Measurements from ENCODE around the gene QSOX1.

DNA sequence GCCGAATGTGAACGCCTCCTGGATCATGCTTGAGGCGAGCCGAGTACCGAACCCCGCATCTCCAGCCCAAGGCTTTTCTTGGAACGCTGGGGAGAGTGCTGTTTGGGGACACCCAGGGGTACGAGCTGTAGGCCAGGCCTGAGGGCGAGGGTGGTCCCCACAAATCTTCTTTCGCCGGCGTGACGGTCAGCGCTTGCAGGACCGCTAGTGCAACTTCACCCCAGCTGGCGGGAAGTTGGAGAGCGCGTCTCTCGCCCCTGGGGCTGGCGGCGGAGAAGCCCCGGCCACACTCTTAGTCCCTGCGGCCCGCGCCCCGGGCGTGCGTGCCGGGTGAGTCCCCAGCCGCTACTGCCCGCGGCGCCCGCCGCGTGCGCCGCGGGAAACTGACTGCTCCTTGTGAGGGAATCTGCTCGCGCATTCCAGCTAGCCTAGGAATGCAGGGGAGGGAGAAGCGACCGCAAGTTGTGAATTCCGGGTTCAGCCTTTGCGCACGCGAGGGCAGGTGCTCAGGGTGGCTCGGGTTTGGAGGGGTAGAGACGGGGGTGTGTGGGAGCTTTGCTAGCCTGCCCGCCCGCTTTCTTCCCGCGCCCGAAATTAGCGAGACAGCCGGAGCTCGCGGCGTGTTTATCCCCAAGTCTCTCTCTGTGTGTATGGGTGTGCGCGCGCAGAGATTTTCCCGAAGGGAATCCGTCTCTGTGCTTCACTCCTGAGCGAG, 76.3 kb downstream of the QSOX1 start:
- no peak for TF ChIP-seq POLR2A (IDR thresholded peaks at IDR 0.05)
- TF ChIP-seq, protein P1, sequence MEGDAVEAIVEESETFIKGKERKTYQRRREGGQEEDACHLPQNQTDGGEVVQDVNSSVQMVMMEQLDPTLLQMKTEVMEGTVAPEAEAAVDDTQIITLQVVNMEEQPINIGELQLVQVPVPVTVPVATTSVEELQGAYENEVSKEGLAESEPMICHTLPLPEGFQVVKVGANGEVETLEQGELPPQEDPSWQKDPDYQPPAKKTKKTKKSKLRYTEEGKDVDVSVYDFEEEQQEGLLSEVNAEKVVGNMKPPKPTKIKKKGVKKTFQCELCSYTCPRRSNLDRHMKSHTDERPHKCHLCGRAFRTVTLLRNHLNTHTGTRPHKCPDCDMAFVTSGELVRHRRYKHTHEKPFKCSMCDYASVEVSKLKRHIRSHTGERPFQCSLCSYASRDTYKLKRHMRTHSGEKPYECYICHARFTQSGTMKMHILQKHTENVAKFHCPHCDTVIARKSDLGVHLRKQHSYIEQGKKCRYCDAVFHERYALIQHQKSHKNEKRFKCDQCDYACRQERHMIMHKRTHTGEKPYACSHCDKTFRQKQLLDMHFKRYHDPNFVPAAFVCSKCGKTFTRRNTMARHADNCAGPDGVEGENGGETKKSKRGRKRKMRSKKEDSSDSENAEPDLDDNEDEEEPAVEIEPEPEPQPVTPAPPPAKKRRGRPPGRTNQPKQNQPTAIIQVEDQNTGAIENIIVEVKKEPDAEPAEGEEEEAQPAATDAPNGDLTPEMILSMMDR (IDR thresholded peaks at IDR 0.05), result no peak
